HepG2 (cell line): ENCODE measurements around the gene SIGLEC6. TPM values are rescaled to one million over a fixed set of nuclear protein-coding genes. Genes with fewer than 3 reads are reported as not detected.

Experiments
- ATAC-seq: fragments of 200-7000 bp; cut with Tn5 transposase; 3 replicates; pipeline ENCODE4 v1.9.1; 2020; ENCODE audit warnings: mild to moderate bottlenecking, moderate library complexity
- BruUV-seq: library from RNA; stranded (reverse); fragments of 400-500 nt; replicated peaks from 2 replicates; lab custom pipeline; 2021; lab: Mats Ljungman, UMichigan
- CTCF ChIA-PET: fragments of 300-600 bp; formaldehyde crosslinking; extraction: SDS; loops from one replicate; lab custom pipeline; 2021; ENCODE audit warnings: low total read pairs, inconsistent platforms, low intra/inter-chr PET ratio; lab: Yijun Ruan, JAX
- POLR2A ChIA-PET: fragments of 350-600 bp; sonication (Branson Sonifier 250); formaldehyde crosslinking; loops from one replicate; lab custom pipeline; 2020; ENCODE audit warnings: antibody characterized with exemption, inconsistent platforms; lab: Yijun Ruan, JAX
- DNase-seq: peaks from one replicate; pipeline ENCODE4 v3.0.0-alpha.2; 2015; ENCODE audit warnings: low spot score
- FAIRE-seq: peaks from 3 replicates; lab custom pipeline; 2011; peaks lifted over from hg19 to GRCh38; lab: Jason Lieb, UNC
- H2AFZ ChIP-seq: one replicate; pipeline ENCODE4 v1.6.1; 2011; ENCODE audit warnings: low read length, inconsistent platforms
- H3K27ac ChIP-seq: fragments of 300-600 bp; 3 replicates; pipeline ENCODE4 v1.8.0; 2011; ENCODE audit warnings: mixed run types, mild to moderate bottlenecking, mixed read lengths, low read length, inconsistent platforms; ENCODE audit not compliant: insufficient read depth; ENCODE audit errors: extremely low read length
- H3K27me3 ChIP-seq, 2 experiments: fragments of 200-600 bp in 1 of 2; 2 replicates in 1 of 2; 3 replicates in 1 of 2; pipeline versions ENCODE4 v1.6.0 to v1.8.0; 2011; ENCODE audit warnings: low read length in 2 of 2, mild to moderate bottlenecking in 2 of 2, moderate library complexity in 2 of 2, inconsistent platforms in 1 of 2; ENCODE audit not compliant: insufficient read depth in 2 of 2, control insufficient read depth in 1 of 2
- H3K36me3 ChIP-seq, 2 experiments: fragments of 200-600 bp in 1 of 2; replicated peaks in 1 of 2; 2 replicates in 1 of 2; 3 replicates in 1 of 2; pipeline versions ENCODE4 v1.5.1 to v1.8.0; 2011; ENCODE audit warnings: low read length in 2 of 2, inconsistent platforms in 1 of 2; ENCODE audit not compliant: insufficient read depth in 2 of 2, control insufficient read depth in 1 of 2
- H3K4me1 ChIP-seq: 2 replicates; pipeline ENCODE4 v1.5.1; 2012; ENCODE audit warnings: low read length, inconsistent platforms; ENCODE audit not compliant: insufficient read depth
- H3K4me2 ChIP-seq: 2 replicates; pipeline ENCODE4 v1.6.0; 2011; ENCODE audit warnings: low read depth, low read length, inconsistent platforms
- H3K4me3 ChIP-seq, 3 experiments: fragments of 200-600 bp in 1 of 3; sonication (generic), shearing (Covaris generic) in 1 of 3; replicated peaks in 1 of 3; 2 replicates each; pipeline ENCODE4 v1.5.1; 2011 to 2016; ENCODE audit warnings: low read length in 3 of 3, inconsistent platforms in 2 of 3, low read depth in 2 of 3, mild to moderate bottlenecking in 2 of 3, control low read depth in 1 of 3, mixed read lengths in 1 of 3; ENCODE audit not compliant: insufficient read depth in 1 of 3
- H3K79me2 ChIP-seq: one replicate; pipeline ENCODE4 v1.6.1; 2011; ENCODE audit warnings: low read length, inconsistent platforms; ENCODE audit not compliant: insufficient read depth
- H3K9ac ChIP-seq: 2 replicates; pipeline ENCODE4 v1.6.0; 2011; ENCODE audit warnings: mild to moderate bottlenecking, low read depth, low read length, inconsistent platforms; ENCODE audit not compliant: insufficient read depth
- H3K9me3 ChIP-seq: 2 replicates; pipeline ENCODE4 v1.5.1; 2012; ENCODE audit warnings: mild to moderate bottlenecking, low read length
- H4K20me1 ChIP-seq: 2 replicates; pipeline ENCODE4 v1.6.0; 2011; ENCODE audit warnings: inconsistent platforms, mild to moderate bottlenecking, low read length, moderate library complexity; ENCODE audit not compliant: insufficient read depth
- DZIP1 ChIP-seq: sonication (generic); formaldehyde crosslinking; IDR thresholded peaks from 2 replicates; pipeline ENCODE4 v1.5.0; 2020; ENCODE audit warnings: mild to moderate bottlenecking, missing genetic modification reagents
- HOXA5 ChIP-seq: sonication (generic); formaldehyde crosslinking; IDR thresholded peaks from 2 replicates; pipeline ENCODE4 v1.4.0; 2020; ENCODE audit warnings: missing genetic modification reagents
- ISL2 ChIP-seq: sonication (generic); formaldehyde crosslinking; IDR thresholded peaks from 2 replicates; pipeline ENCODE4 v1.5.0; 2020; ENCODE audit warnings: missing genetic modification reagents
- JUN ChIP-seq: sonication (generic); formaldehyde crosslinking; IDR thresholded peaks from 2 replicates; pipeline ENCODE4 v1.4.0; 2020; ENCODE audit warnings: mild to moderate bottlenecking, missing genetic modification reagents
- KDM3A ChIP-seq: IDR thresholded peaks from 2 replicates; pipeline ENCODE4 v1.6.1; 2018; ENCODE audit warnings: low read depth, missing compliant biosample characterization
- LCORL ChIP-seq, 2 experiments: fragments of 450-650 bp in 1 of 2; sonication (generic) in 1 of 2; formaldehyde crosslinking in 1 of 2; IDR thresholded peaks; 2 replicates each; pipeline versions ENCODE4 v1.5.0 to v1.6.1; 2017 to 2020; ENCODE audit warnings: antibody characterized with exemption in 1 of 2, missing genetic modification reagents in 1 of 2
- REXO4 ChIP-seq: sonication (generic); formaldehyde crosslinking; IDR thresholded peaks from 2 replicates; pipeline ENCODE4 v1.8.0; 2022; ENCODE audit warnings: missing genetic modification reagents, mild to moderate bottlenecking, borderline replicate concordance
- SRSF9 ChIP-seq: fragments of 200-400 bp; formaldehyde crosslinking; IDR thresholded peaks from 2 replicates; pipeline ENCODE4 v1.6.1; 2018; ENCODE audit warnings: borderline replicate concordance, mild to moderate bottlenecking, low read depth, low read length; ENCODE audit not compliant: insufficient read depth, poor library complexity, severe bottlenecking
- THAP9 ChIP-seq: sonication (generic); formaldehyde crosslinking; IDR thresholded peaks from 2 replicates; pipeline ENCODE4; 2020; ENCODE audit warnings: missing genetic modification reagents, mild to moderate bottlenecking, borderline replicate concordance
- ZC3H13 ChIP-seq: sonication (generic); formaldehyde crosslinking; IDR thresholded peaks from 2 replicates; pipeline ENCODE4 v1.8.1; 2023; ENCODE audit warnings: mild to moderate bottlenecking, missing genetic modification reagents, moderate library complexity
- ZFP90 ChIP-seq: sonication (generic); formaldehyde crosslinking; IDR thresholded peaks from 2 replicates; pipeline ENCODE4 v1.8.0; 2022; ENCODE audit warnings: missing genetic modification reagents, mild to moderate bottlenecking, inconsistent platforms, borderline replicate concordance
- ZNF20 ChIP-seq: sonication (generic); formaldehyde crosslinking; IDR thresholded peaks from 2 replicates; pipeline ENCODE4 v1.4.0; 2020; ENCODE audit warnings: mild to moderate bottlenecking, moderate library complexity, missing genetic modification reagents
- ZNF30 ChIP-seq: sonication (generic); formaldehyde crosslinking; IDR thresholded peaks from 2 replicates; pipeline ENCODE4 v1.5.0; 2020; ENCODE audit warnings: mild to moderate bottlenecking, missing genetic modification reagents
- ZNF513 ChIP-seq: sonication (generic); formaldehyde crosslinking; conservative IDR thresholded peaks from 2 replicates; pipeline ENCODE4 v1.5.0; 2020; ENCODE audit warnings: missing genetic modification reagents
- ZNF530 ChIP-seq: sonication (generic); formaldehyde crosslinking; IDR thresholded peaks from 2 replicates; pipeline ENCODE4 v1.5.0; 2020; ENCODE audit warnings: low read depth, mild to moderate bottlenecking, missing genetic modification reagents
- ZNF737 ChIP-seq: sonication (generic); formaldehyde crosslinking; IDR thresholded peaks from 2 replicates; pipeline ENCODE4 v1.5.0; 2020; ENCODE audit warnings: missing genetic modification reagents, mild to moderate bottlenecking, borderline replicate concordance
- ZNF788 ChIP-seq: sonication (generic); formaldehyde crosslinking; IDR thresholded peaks from 2 replicates; pipeline ENCODE4 v1.5.0; 2020; ENCODE audit warnings: mild to moderate bottlenecking, missing genetic modification reagents, borderline replicate concordance
- WGBS: methylation state at CpG from one replicate; pipeline ENCODE4 v1.1.6; 2017; ENCODE audit warnings: low lambda C conversion rate; 5-methylcytosine and 5-hydroxymethylcytosine counted together
- in situ Hi-C: cut with HindIII; loops from 2 replicates; pipeline ENCODE4 v1.10.0; 2017; ENCODE audit warnings: low pct_unique_long_range_greater_than_20kb; ENCODE audit not compliant: extremely low pct_ligation_motif_present
- intact Hi-C: fragments of 100-400 bp; cut with micrococcal nuclease; formaldehyde crosslinking; loops from one replicate; pipeline ENCODE4 v1.10.0; 2022; ENCODE audit not compliant: unreplicated experiment
- polyA plus RNA-seq, 8 experiments: library from polyadenylated mRNA; depleted of rRNA in 3 of 8; stranded (reverse) in 7 of 8; unstranded in 1 of 8; fragments of >200 nt; fragmentation: Illumina TruSeq in 4 of 8; extraction: Trizol in 4 of 8; gene quantifications; 2 replicates each; pipeline versions ENCODE4 v1.2.1 to v1.2.3, GENCODE V29; 2011 to 2016; ENCODE audit warnings: low read depth in 4 of 8, missing spikeins in 1 of 8, mixed read lengths in 1 of 8; ENCODE audit not compliant: insufficient read depth in 1 of 8
- total RNA-seq, 5 experiments: library from RNA; depleted of rRNA; stranded (reverse); fragments of >200 nt; fragmentation: Illumina TruSeq; extraction: Trizol; gene quantifications; 2 replicates each; pipeline ENCODE4 v1.2.3, GENCODE V29; 2016; ENCODE audit warnings: low read depth in 1 of 5

SIGLEC6 gene
- total and polyA plus RNA-seq, 2 of the 13 experiments (the other 11 are each of a cell fraction or from before 2014, with no cell fraction given) = not detected

- TF ChIP-seq ZFP90 (CRISPR knock-in tag) = no peak
- TF ChIP-seq ZNF30 (CRISPR knock-in tag) = no peak
Measured at GRCh38 chr19:51535535-51535934, 4.1 kb upstream of the SIGLEC6 start (continued).

- H4K20me1 ChIP-seq = no peaks in the 10 kb centered on the region
- H3K9me3 ChIP-seq = no peaks in the 10 kb centered on the region
- no peaks in the 10 kb centered on the region for H3K4me1 ChIP-seq
- H2AFZ ChIP-seq = no peak overlapping the region
- ATAC-seq = no peak; the same call in 2 of the 3 replicates
- H3K79me2 ChIP-seq = no peaks in the 10 kb centered on the region
- no peak overlapping the region for H3K4me2 ChIP-seq
- ChIA-PET CTCF (no interaction called here), POLR2A (no interaction called here)
- H3K4me3 ChIP-seq = no peak overlapping the region
- intact Hi-C loops = no loop called here
- no peak for FAIRE-seq
- H3K9ac ChIP-seq = no peak overlapping the region
- H3K36me3 ChIP-seq = no peaks in the 10 kb centered on the region
- no TSS peak for BruUV-seq
- peaks cover 1 to 5% of the 10 kb centered on the region in 2 experiments; a peak in 2 of 5 replicates for H3K27me3 ChIP-seq
- H3K27ac ChIP-seq = no peak overlapping the region
- in situ Hi-C loops = no loop called here
- no peak for DNase-seq
- WGBS = 3% methylated on average over 4 of the region's 8 CpGs
- TF ChIP-seq ZNF737 (no peak), ZC3H13 (CRISPR knock-in tag) (no peak), LCORL (IDR thresholded peaks at IDR 0.05) (no peak), LCORL (CRISPR knock-in tag; IDR thresholded peaks at IDR 0.05) (no peak), HOXA5 (no peak), KDM3A (CRISPR knock-in tag) (no peak), ZNF20 (CRISPR knock-in tag) (no peak), REXO4 (CRISPR knock-in tag) (no peak), DZIP1 (no peak), JUN (CRISPR knock-in tag) (no peak), SRSF9 (no peak), THAP9 (CRISPR knock-in tag) (no peak), ZNF788 (CRISPR knock-in tag) (no peak), ZNF530 (CRISPR knock-in tag) (no peak), ZNF513 (CRISPR knock-in tag) (no peak), ISL2 (CRISPR knock-in tag) (no peak)
Measured at GRCh38 chr19:51530616-51531015, 854 bp downstream of the SIGLEC6 start.
